Kidney (tissue), 14 donors: ENCODE results near the gene CAPZA1. TPM values are rescaled to one million over a fixed set of nuclear protein-coding genes. Genes with fewer than 3 reads are reported as not detected.

Experiments used
- DNase-seq, 5 donors: peaks; one replicate each; pipeline ENCODE4 v3.0.0-alpha.2; 2013 to 2020
- FAIRE-seq: peaks from 2 replicates; lab custom pipeline; 2012; peaks lifted over from hg19 to GRCh38; lab: Jason Lieb, UNC
- H3K27ac ChIP-seq, 2 donors: one replicate each; pipeline ENCODE4 v1.7.0; 2013; ENCODE audit warnings: low read depth in 2 of 2, low read length in 2 of 2, inconsistent platforms in 1 of 2
- H3K27me3 ChIP-seq: one replicate; pipeline ENCODE4 v1.7.1; 2013; ENCODE audit warnings: low read length, inconsistent platforms; ENCODE audit not compliant: control insufficient read depth, insufficient read depth
- H3K36me3 ChIP-seq, 3 donors: one replicate each; pipeline versions ENCODE4 v1.7.0 to v1.7.1; 2013; ENCODE audit warnings: low read length in 3 of 3, control low read depth in 1 of 3, inconsistent platforms in 1 of 3; ENCODE audit not compliant: insufficient read depth in 3 of 3, control insufficient read depth in 2 of 3
- H3K4me1 ChIP-seq, 3 donors: one replicate each; pipeline versions ENCODE4 v1.7.0 to v1.7.1; 2013; ENCODE audit warnings: low read length in 3 of 3, inconsistent platforms in 1 of 3, low read depth in 1 of 3; ENCODE audit not compliant: control insufficient read depth in 2 of 3, insufficient read depth in 2 of 3
- H3K4me3 ChIP-seq, 3 donors: one replicate each; pipeline versions ENCODE4 v1.7.0 to v1.8.1; 2013; ENCODE audit warnings: low read length in 3 of 3, control low read depth in 1 of 3, inconsistent platforms in 1 of 3
- H3K9ac ChIP-seq, 3 donors: one replicate each; pipeline versions ENCODE4 v1.7.0 to v1.7.1; 2013; ENCODE audit warnings: low read length in 3 of 3, control low read depth in 1 of 3, inconsistent platforms in 1 of 3
- H3K9me3 ChIP-seq, 3 donors: one replicate each; pipeline versions ENCODE4 v1.7.0 to v1.7.1; 2013; ENCODE audit warnings: low read length in 3 of 3, control low read depth in 1 of 3, inconsistent platforms in 1 of 3; ENCODE audit not compliant: control insufficient read depth in 2 of 3, insufficient read depth in 1 of 3
- CTCF ChIP-seq: IDR thresholded peaks from 3 replicates; pipeline ENCODE4 v1.5.1; 2012; ENCODE audit warnings: mild to moderate bottlenecking, moderate library complexity, borderline replicate concordance; ENCODE audit not compliant: insufficient read depth; ENCODE audit errors: extremely low read depth
- intact Hi-C: fragments of 100-400 bp; cut with DNase I; formaldehyde crosslinking; loops from one replicate; pipeline ENCODE4 v1.11.1; 2022
- polyA plus RNA-seq: library from polyadenylated mRNA; stranded (reverse); fragments of 350-450 nt; fragmentation: Illumina TruSeq; extraction: RNeasy Lipid Tissue Mini Kit (QIAGEN cat#74804); gene quantifications from one replicate; pipeline ENCODE4 v1.2.3, GENCODE V29; 2014; ENCODE audit warnings: low read depth, low replicate concordance; ENCODE audit not compliant: insufficient read depth
- total RNA-seq: library from RNA; stranded (reverse); fragmentation: NEBNext Ultra II Directional; extraction: Animal tissue kit (Norgen Biotek cat#: 25700); gene quantifications from one replicate; pipeline ENCODE4 v1.2.1, GENCODE V29; 2021
- donor health status: control.
- donor health status: control.
- donor health status: control.
- donor health status: control.
- donor health status: control.
- donor health status: DM: yes; HTN: yes; CAD: no.
- donor health status: Normal renal cell carcinoma (clear cell type).

Gene CAPZA1
- total and polyA plus RNA-seq, 2 donors from 2014 or later: 40.3 to 98.7 TPM

- Histone ChIP-seq H3K36me3 (peaks cover 0 to 34% (median 7%) of the 10 kb centered on the region in 3 donors), H3K9ac (peak overlapping the region in 2 of 3 donors; percentile 8 to 59), H3K4me1 (peaks cover 0 to 70% (median 57%) of the 10 kb centered on the region in 3 donors), H3K27ac (peak overlapping the region; percentile 85 to 92), H3K4me3 (no peak overlapping the region), H3K9me3 (no peaks in the 10 kb centered on the region), H3K27me3 (no peaks in the 10 kb centered on the region)
- FAIRE-seq (no peak), DNase-seq (peak in 1 of 5 donors; percentile 82)
- intact Hi-C loops: no loop called here
- TF ChIP-seq CTCF: no peak
These were observed 81.8 kb downstream of the CAPZA1 start for GRCh38 chr1:112701227-112702066.

GRCh38 chr1:112702067-112702395 is 82.4 kb downstream of the CAPZA1 start:
- intact Hi-C loops: no loop called here
- H3K27ac ChIP-seq: peak overlapping the region; percentile 85 to 92
- H3K36me3 ChIP-seq: peaks cover 0 to 29% (median 7%) of the 10 kb centered on the region in 3 donors
- H3K4me1 ChIP-seq: peaks cover 0 to 70% (median 57%) of the 10 kb centered on the region in 3 donors
- no peaks in the 10 kb centered on the region for H3K27me3 ChIP-seq
- no peak overlapping the region for H3K4me3 ChIP-seq
- FAIRE-seq (no peak), DNase-seq (peak in 1 of 5 donors; percentile 29)
- peak overlapping the region in 1 of 3 donors; percentile 59 for H3K9ac ChIP-seq
- no peak for TF ChIP-seq CTCF
- no peaks in the 10 kb centered on the region for H3K9me3 ChIP-seq

- Histone ChIP-seq H3K27ac (peak overlapping the region in 1 of 2 donors; percentile 25), H3K9ac (peak overlapping the region in 1 of 3 donors; percentile 59), H3K27me3 (no peaks in the 10 kb centered on the region), H3K4me1 (peaks cover 0 to 71% (median 60%) of the 10 kb centered on the region in 3 donors), H3K4me3 (no peak overlapping the region), H3K9me3 (no peaks in the 10 kb centered on the region), H3K36me3 (peaks cover 0 to 29% (median 7%) of the 10 kb centered on the region in 3 donors)
- DNase-seq: peak in 1 of 5 donors; percentile 46
- FAIRE-seq: no peak
- intact Hi-C loops: no loop called here
- TF ChIP-seq CTCF: no peak
These were observed 83.0 kb downstream of the CAPZA1 start for GRCh38 chr1:112702420-112703261.
